AG04450 (cell line): Measurements from ENCODE around the gene SNX30. TPM values are rescaled to one million over a fixed set of nuclear protein-coding genes. Genes with fewer than 3 reads are reported as not detected.

Experiments used
- CTCF ChIA-PET: fragments of 300-600, 350-600 bp; formaldehyde crosslinking; extraction: SDS; loops from one replicate; lab custom pipeline; 2022; ENCODE audit warnings: antibody characterized with exemption, inconsistent platforms; lab: Charles Lee
- POLR2A ChIA-PET: fragments of 350-600 bp; formaldehyde crosslinking; extraction: SDS; loops from one replicate; lab custom pipeline; 2021; ENCODE audit warnings: antibody characterized with exemption, inconsistent platforms; lab: Yijun Ruan, JAX
- DNase-seq: peaks from one replicate; pipeline ENCODE4 v3.0.0-alpha.2; 2011; ENCODE audit warnings: low read depth, low spot score
- H3K27ac ChIP-seq: one replicate; pipeline ENCODE4 v1.5.1; 2012; ENCODE audit warnings: low read depth, low read length, control low read depth
- H3K27me3 ChIP-seq: one replicate; pipeline ENCODE4 v1.6.0; 2012; ENCODE audit warnings: low read length; ENCODE audit not compliant: control insufficient read depth, insufficient read depth
- H3K4me3 ChIP-seq: 2 replicates; pipeline ENCODE4 v1.5.1; 2011; ENCODE audit warnings: mild to moderate bottlenecking, low read depth, low read length, control low read depth
- H3K9me3 ChIP-seq: 2 replicates; pipeline ENCODE4 v1.5.1; 2012; ENCODE audit warnings: low read length; ENCODE audit not compliant: control insufficient read depth, insufficient read depth
- polyA plus RNA-seq: library from polyadenylated mRNA; depleted of rRNA; stranded (reverse); fragments of >200 nt; gene quantifications from 2 replicates; pipeline ENCODE4 v1.2.3, GENCODE V29; 2011
- TF ChIP-seq, protein P1 (sequence below): IDR thresholded peaks from 2 replicates; pipeline ENCODE4 v1.5.1; 2011; ENCODE audit warnings: low read depth, low read length, control low read depth, inconsistent platforms

Gene SNX30
- polyA plus RNA-seq, 1 experiment, result 11.5 TPM

- DNase-seq, result no peak
- ChIA-PET CTCF (no interaction called here), POLR2A (no interaction called here)
- Histone ChIP-seq H3K9me3 (no peaks in the 10 kb centered on the region), H3K27ac (no peak overlapping the region), H3K4me3 (no peak overlapping the region), H3K27me3 (no peaks in the 10 kb centered on the region)
- TF ChIP-seq, protein P1, sequence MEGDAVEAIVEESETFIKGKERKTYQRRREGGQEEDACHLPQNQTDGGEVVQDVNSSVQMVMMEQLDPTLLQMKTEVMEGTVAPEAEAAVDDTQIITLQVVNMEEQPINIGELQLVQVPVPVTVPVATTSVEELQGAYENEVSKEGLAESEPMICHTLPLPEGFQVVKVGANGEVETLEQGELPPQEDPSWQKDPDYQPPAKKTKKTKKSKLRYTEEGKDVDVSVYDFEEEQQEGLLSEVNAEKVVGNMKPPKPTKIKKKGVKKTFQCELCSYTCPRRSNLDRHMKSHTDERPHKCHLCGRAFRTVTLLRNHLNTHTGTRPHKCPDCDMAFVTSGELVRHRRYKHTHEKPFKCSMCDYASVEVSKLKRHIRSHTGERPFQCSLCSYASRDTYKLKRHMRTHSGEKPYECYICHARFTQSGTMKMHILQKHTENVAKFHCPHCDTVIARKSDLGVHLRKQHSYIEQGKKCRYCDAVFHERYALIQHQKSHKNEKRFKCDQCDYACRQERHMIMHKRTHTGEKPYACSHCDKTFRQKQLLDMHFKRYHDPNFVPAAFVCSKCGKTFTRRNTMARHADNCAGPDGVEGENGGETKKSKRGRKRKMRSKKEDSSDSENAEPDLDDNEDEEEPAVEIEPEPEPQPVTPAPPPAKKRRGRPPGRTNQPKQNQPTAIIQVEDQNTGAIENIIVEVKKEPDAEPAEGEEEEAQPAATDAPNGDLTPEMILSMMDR, result no peak
Observed at GRCh38 chr9:112841261-112841660, 90.7 kb downstream of the SNX30 start.

DNA sequence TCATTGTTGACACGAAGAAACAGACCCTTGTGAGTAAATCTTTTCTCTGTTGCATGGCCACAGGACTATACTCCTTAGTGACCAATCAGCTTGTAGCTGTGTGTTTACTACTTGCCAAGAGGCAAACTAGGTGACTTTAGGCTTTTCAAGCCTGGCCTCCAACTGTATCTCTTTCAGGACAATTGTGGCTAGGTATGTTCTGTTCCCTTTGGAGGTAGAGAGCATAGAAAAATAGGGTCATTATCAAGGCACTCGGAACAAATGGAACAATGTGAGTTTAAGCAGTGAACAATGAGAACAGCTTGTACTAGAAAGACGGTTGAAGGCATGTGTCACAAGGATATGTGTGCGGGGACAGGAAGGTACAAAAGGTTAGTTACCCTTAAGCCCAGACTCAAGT lies 92.0 kb downstream of the SNX30 start:
- TF ChIP-seq, protein P1, result no peak
- ChIA-PET POLR2A (no interaction called here), CTCF (interaction anchor here (5.5 kb wide), 1 partner anchor 61 kb away, joined by 101 read pairs; no protein-coding TSS in a partner anchor)
- Histone ChIP-seq H3K27me3 (no peaks in the 10 kb centered on the region), H3K9me3 (no peaks in the 10 kb centered on the region), H3K27ac (no peak overlapping the region), H3K4me3 (no peak overlapping the region)
- DNase-seq, result no peak

DNA sequence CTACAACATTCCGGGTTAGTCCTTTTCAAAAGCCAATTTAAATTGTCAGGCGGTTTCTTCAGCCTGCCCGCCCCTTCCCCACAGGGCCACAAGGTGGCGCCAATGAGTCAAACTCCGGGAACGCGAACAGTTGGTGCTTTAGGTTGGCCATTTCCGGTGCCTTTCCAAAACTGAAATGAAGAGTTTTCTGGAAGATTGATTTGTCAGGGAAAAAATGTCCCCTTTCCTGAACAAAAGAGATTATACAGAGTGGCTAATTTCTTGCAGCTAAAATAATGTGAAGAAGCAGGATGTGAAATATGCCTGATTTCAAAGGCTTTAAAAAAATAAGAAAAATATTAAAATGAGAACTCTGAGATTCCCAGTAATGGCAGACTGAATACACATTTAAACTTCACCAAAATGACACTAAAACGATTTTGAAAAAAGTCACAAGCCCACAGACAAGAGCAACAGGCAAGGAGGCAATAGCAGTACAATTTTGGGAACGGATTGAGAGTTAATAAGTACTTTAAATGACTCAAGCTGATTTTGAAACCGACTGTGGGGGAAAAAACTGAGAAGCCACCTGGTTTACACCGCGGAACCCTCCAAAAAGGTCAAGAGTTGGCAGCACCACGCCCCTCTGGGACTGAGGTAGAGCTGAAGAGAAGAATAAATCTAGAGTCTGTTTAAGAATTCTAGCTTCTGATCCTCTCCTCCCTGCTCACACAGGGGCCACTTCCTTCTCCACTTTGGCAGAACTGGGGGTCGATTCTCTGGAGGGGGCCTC lies 94.4 kb downstream of the SNX30 start:
- DNase-seq, result no peak
- ChIA-PET CTCF (interaction anchor here (0.6 to 5.5 kb wide), 11 partner anchors 8 to 1309 kb away, joined by 3 to 101 read pairs (median 3); no protein-coding TSS in a partner anchor), POLR2A (no interaction called here)
- H3K27ac ChIP-seq, result no peak overlapping the region
- TF ChIP-seq, protein P1, result peak; percentile 99
- H3K27me3 ChIP-seq, result no peaks in the 10 kb centered on the region
- no peaks in the 10 kb centered on the region for H3K9me3 ChIP-seq
- no peak overlapping the region for H3K4me3 ChIP-seq

DNA sequence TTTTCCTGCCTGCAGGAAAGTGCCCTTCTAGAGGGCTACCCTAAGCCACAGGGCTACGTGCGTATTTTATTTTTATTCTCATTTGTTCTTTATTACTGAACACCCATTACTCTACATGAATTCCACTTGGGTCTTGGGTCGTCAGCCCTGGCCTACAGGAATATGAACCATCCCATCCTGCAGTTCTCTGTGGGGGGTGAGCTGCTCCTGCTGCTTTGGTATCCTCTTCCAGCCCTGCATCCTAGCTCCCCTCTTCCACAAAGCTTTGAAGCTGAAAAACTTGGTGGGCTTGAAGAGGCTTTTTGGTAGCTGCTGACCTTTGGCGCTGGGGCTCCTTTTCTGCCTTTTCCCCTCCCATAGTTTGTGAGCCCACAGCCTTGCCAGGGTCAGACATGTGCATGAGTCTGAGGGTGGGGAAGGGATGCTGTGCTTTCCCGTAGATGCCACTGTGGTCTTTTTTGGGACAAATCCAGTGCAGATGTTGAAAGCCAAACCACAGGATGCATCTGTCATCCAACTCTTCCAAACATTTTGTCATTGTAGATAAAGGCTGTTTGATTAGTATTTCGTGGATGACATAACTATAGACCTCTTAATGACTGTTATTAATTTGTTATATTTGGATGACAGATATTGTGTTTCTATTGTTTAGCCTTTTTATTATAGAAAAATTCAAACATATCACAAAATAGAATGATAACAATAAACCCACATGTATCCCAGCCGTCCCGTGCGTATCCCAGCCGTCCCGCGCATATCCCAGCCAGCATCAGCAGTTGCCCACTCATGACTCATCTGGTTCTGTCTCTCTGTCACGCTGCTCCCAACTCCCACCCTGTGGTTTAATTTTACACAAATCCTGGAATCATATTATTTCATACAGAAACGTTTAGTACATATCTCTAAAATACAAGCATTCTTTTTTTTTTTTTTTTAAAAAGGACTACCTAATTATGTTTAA lies 96.2 kb downstream of the SNX30 start:
- POLR2A ChIA-PET, result interaction anchor here (1.0 kb wide), 1 partner anchor 56 kb away, joined by 3 read pairs; no protein-coding TSS in a partner anchor
- no peaks in the 10 kb centered on the region for H3K9me3 ChIP-seq
- CTCF ChIA-PET, result interaction anchor here (0.6 to 5.5 kb wide), 3 partner anchors 10 to 349 kb away, joined by 4 to 101 read pairs (median 4); no protein-coding TSS in a partner anchor
- H3K27ac ChIP-seq, result peak overlapping the region; percentile 39
- H3K4me3 ChIP-seq, result no peak overlapping the region
- H3K27me3 ChIP-seq, result peaks cover 3% of the 10 kb centered on the region
- TF ChIP-seq, protein P1, result no peak
- no peak for DNase-seq
